Small intestine (tissue), 7 donors: Measurements from ENCODE around the gene ARID3A. TPM values are rescaled to one million over a fixed set of nuclear protein-coding genes. Genes with fewer than 3 reads are reported as not detected.

Source experiments
- DNase-seq, 2 donors: peaks; one replicate each; pipeline versions ENCODE4 v3.0.0 to v3.0.0-alpha.2; 2013
- FAIRE-seq: peaks from 2 replicates; lab custom pipeline; 2012; peaks lifted over from hg19 to GRCh38; lab: Jason Lieb, UNC
- H3K27ac ChIP-seq, 3 donors: one replicate each; pipeline ENCODE4 v1.5.1; 2013; ENCODE audit warnings: low read length in 2 of 3, mild to moderate bottlenecking in 2 of 3, control low read depth in 1 of 3, inconsistent platforms in 1 of 3, low read depth in 1 of 3, moderate library complexity in 1 of 3
- H3K27me3 ChIP-seq, 3 donors: one replicate each; pipeline ENCODE4 v1.6.1; 2013; ENCODE audit warnings: low read length in 3 of 3, inconsistent platforms in 1 of 3; ENCODE audit not compliant: control insufficient read depth in 3 of 3, insufficient read depth in 3 of 3
- H3K36me3 ChIP-seq, 3 donors: one replicate each; pipeline ENCODE4 v1.6.1; 2013; ENCODE audit warnings: low read length in 3 of 3, inconsistent platforms in 1 of 3, low read depth in 1 of 3, mild to moderate bottlenecking in 1 of 3, moderate library complexity in 1 of 3; ENCODE audit not compliant: control insufficient read depth in 3 of 3, insufficient read depth in 2 of 3
- H3K4me1 ChIP-seq, 3 donors: one replicate each; pipeline ENCODE4 v1.6.1; 2013; ENCODE audit warnings: low read length in 2 of 3, inconsistent platforms in 1 of 3, low read depth in 1 of 3, mild to moderate bottlenecking in 1 of 3, moderate library complexity in 1 of 3; ENCODE audit not compliant: control insufficient read depth in 3 of 3, insufficient read depth in 2 of 3
- H3K4me3 ChIP-seq, 3 donors: one replicate each; pipeline ENCODE4 v1.5.1; 2013; ENCODE audit warnings: low read length in 3 of 3, control low read depth in 1 of 3, inconsistent platforms in 1 of 3, low read depth in 1 of 3, mild to moderate bottlenecking in 1 of 3, moderate library complexity in 1 of 3
- H3K9me3 ChIP-seq, 2 donors: one replicate each; pipeline ENCODE4 v1.6.1; 2013; ENCODE audit warnings: low read depth in 1 of 2, low read length in 1 of 2; ENCODE audit not compliant: control insufficient read depth in 2 of 2, insufficient read depth in 1 of 2
- WGBS, 3 donors: extraction: QIAGEN DNeasy Blood & Tissue Kit; methylation state at CpG; one replicate each; pipeline ENCODE4 v1.1.7; 2013; 5-methylcytosine and 5-hydroxymethylcytosine counted together
- polyA plus RNA-seq, 4 donors: library from polyadenylated mRNA; stranded (reverse) in 3 of 4; unstranded in 1 of 4; fragments of 200-250 nt in 3 of 4; fragments of 120-200 nt in 1 of 4; gene quantifications; one replicate each; pipeline versions ENCODE4 v1.2.1 to v1.2.3, GENCODE V29; 2013
- donor health status: healthy with polysubstance abuse.
- donor health status: control.
- donor health status: control.
- donor health status: Bipolar disorder and iron deficiency.
- donor health status: healthy.

ARID3A gene
- polyA plus RNA-seq, 4 donors: 1.3 to 242 (median 4.8) TPM

- Histone ChIP-seq H3K4me3 (peak overlapping the region in 1 of 3 donors; percentile 31), H3K27me3 (no peaks in the 10 kb centered on the region), H3K9me3 (peaks cover 0 to 9% of the 10 kb centered on the region in 2 donors), H3K4me1 (peaks cover 0 to 56% (median 0%) of the 10 kb centered on the region in 3 donors), H3K36me3 (peaks cover 0 to 95% (median 0%) of the 10 kb centered on the region in 3 donors), H3K27ac (peak overlapping the region; percentile 34 to 74 (median 72))
- 40 to 73% (median 54%) methylated on average over 43 to 45 of the region's 45 CpGs for WGBS, 3 donors
- FAIRE-seq: no peak
- no peak for DNase-seq
Observed at GRCh38 chr19:941292-942132, 15.7 kb downstream of the ARID3A start.

- Histone ChIP-seq H3K9me3 (peaks cover 0 to 6% of the 10 kb centered on the region in 2 donors), H3K4me1 (peaks cover 0 to 62% (median 0%) of the 10 kb centered on the region in 3 donors), H3K27ac (peak overlapping the region in 1 of 3 donors; percentile 74), H3K4me3 (no peak overlapping the region), H3K27me3 (no peaks in the 10 kb centered on the region), H3K36me3 (peaks cover 0 to 95% (median 0%) of the 10 kb centered on the region in 3 donors)
- DNase-seq (no peak), FAIRE-seq (no peak)
- 85 to 94% (median 93%) methylated on average over 30 to 32 of the region's 32 CpGs for WGBS, 3 donors
Observed at GRCh38 chr19:942133-942645, 16.4 kb downstream of the ARID3A start.

GRCh38 chr19:943551-944170 is 17.8 kb downstream of the ARID3A start:
- WGBS, 3 donors: 73 to 90% (median 79%) methylated on average over 15 to 17 of the region's 17 CpGs

GRCh38 chr19:944171-944567 is 18.3 kb downstream of the ARID3A start:
- H3K27ac ChIP-seq: peak overlapping the region in 1 of 3 donors; percentile 98
- H3K36me3 ChIP-seq: peaks cover 0 to 96% (median 0%) of the 10 kb centered on the region in 3 donors
- FAIRE-seq: no peak
- DNase-seq: peak; percentile 89 to 96
- no peaks in the 10 kb centered on the region for H3K27me3 ChIP-seq
- H3K4me1 ChIP-seq: peaks cover 0 to 72% (median 0%) of the 10 kb centered on the region in 3 donors
- peak overlapping the region in 1 of 3 donors; percentile 23 for H3K4me3 ChIP-seq
- peaks cover 0 to 5% of the 10 kb centered on the region in 2 donors for H3K9me3 ChIP-seq
- 19 to 56% (median 35%) methylated on average over 27 of the region's 27 CpGs for WGBS, 3 donors

More at GRCh38 chr19:943551-944170, 17.8 kb downstream of the ARID3A start:
- H3K27ac ChIP-seq: peak overlapping the region in 1 of 3 donors; percentile 98
- DNase-seq (no peak), FAIRE-seq (no peak)
- peaks cover 0 to 5% of the 10 kb centered on the region in 2 donors for H3K9me3 ChIP-seq
- H3K4me1 ChIP-seq: peaks cover 0 to 68% (median 0%) of the 10 kb centered on the region in 3 donors
- H3K27me3 ChIP-seq: no peaks in the 10 kb centered on the region
- peaks cover 0 to 96% (median 0%) of the 10 kb centered on the region in 3 donors for H3K36me3 ChIP-seq
- H3K4me3 ChIP-seq: no peak overlapping the region

- peak in 1 of 2 donors; percentile 89 for DNase-seq
- Histone ChIP-seq H3K36me3 (peaks cover 0 to 96% (median 0%) of the 10 kb centered on the region in 3 donors), H3K27ac (peak overlapping the region in 1 of 3 donors; percentile 98), H3K27me3 (no peaks in the 10 kb centered on the region), H3K4me1 (peaks cover 0 to 72% (median 0%) of the 10 kb centered on the region in 3 donors), H3K9me3 (peaks cover 0 to 5% of the 10 kb centered on the region in 2 donors), H3K4me3 (peak overlapping the region in 1 of 3 donors; percentile 23)
- no peak for FAIRE-seq
- WGBS, 3 donors: 13 to 64% (median 25%) methylated on average over 17 to 22 of the region's 22 CpGs
Observed at GRCh38 chr19:944663-945241, 18.9 kb downstream of the ARID3A start.

- Histone ChIP-seq H3K27me3 (no peaks in the 10 kb centered on the region), H3K4me1 (peaks cover 0 to 70% (median 0%) of the 10 kb centered on the region in 3 donors), H3K9me3 (peaks cover 0 to 5% of the 10 kb centered on the region in 2 donors), H3K36me3 (peaks cover 0 to 95% (median 0%) of the 10 kb centered on the region in 3 donors), H3K4me3 (no peak overlapping the region), H3K27ac (peak overlapping the region in 1 of 3 donors; percentile 98)
- peak in 1 of 2 donors; percentile 18 for DNase-seq
- WGBS, 3 donors: 79 to 85% (median 80%) methylated on average over 36 to 37 of the region's 37 CpGs
- no peak for FAIRE-seq
Observed at GRCh38 chr19:945401-946252, 19.8 kb downstream of the ARID3A start.

- Histone ChIP-seq H3K4me1 (peaks cover 0 to 84% (median 0%) of the 10 kb centered on the region in 3 donors), H3K4me3 (no peak overlapping the region), H3K36me3 (peaks cover 0 to 95% (median 0%) of the 10 kb centered on the region in 3 donors), H3K9me3 (peaks cover 0 to 5% of the 10 kb centered on the region in 2 donors), H3K27ac (peak overlapping the region in 2 of 3 donors; percentile 76 to 98), H3K27me3 (no peaks in the 10 kb centered on the region)
- DNase-seq: no peak
- FAIRE-seq: no peak
- 80 to 86% (median 85%) methylated on average over 27 to 30 of the region's 30 CpGs for WGBS, 3 donors
Observed at GRCh38 chr19:947090-947706, 21.4 kb downstream of the ARID3A start.
